KMS-11 (cell line): Measurements from ENCODE around the gene MPO.

Experiments used
- H2AFZ ChIP-seq: fragments of 200-600 bp; sonication (generic); 2 replicates; pipeline ENCODE4 v1.6.1; 2016; ENCODE audit warnings: antibody characterized with exemption, mixed run types, low read depth
- H3K27ac ChIP-seq: fragments of 200-600 bp; sonication (generic); 2 replicates; pipeline ENCODE4 v1.6.1; 2016; ENCODE audit warnings: mild to moderate bottlenecking, mixed run types
- H3K27me3 ChIP-seq: fragments of 200-600 bp; sonication (generic); 2 replicates; pipeline ENCODE4 v1.6.1; 2017; ENCODE audit warnings: mild to moderate bottlenecking, low read depth, mixed run types, moderate library complexity; ENCODE audit not compliant: insufficient read depth
- H3K36me3 ChIP-seq: fragments of 200-600 bp; sonication (generic); 2 replicates; pipeline ENCODE4 v1.6.1; 2017; ENCODE audit warnings: mild to moderate bottlenecking, mixed run types; ENCODE audit not compliant: insufficient read depth
- H3K4me1 ChIP-seq: fragments of 200-600 bp; sonication (generic); 2 replicates; pipeline ENCODE4 v1.6.1; 2016; ENCODE audit warnings: mild to moderate bottlenecking, low read depth, mixed run types; ENCODE audit not compliant: poor library complexity, severe bottlenecking
- H3K4me2 ChIP-seq: fragments of 200-600 bp; sonication (generic); 2 replicates; pipeline ENCODE4 v1.7.0; 2016; ENCODE audit warnings: mild to moderate bottlenecking, mixed run types
- H3K4me3 ChIP-seq: fragments of 200-600 bp; sonication (generic); IDR thresholded peaks from 2 replicates; pipeline ENCODE4 v1.6.1; 2017; ENCODE audit warnings: low read depth, low read length, mixed read lengths; ENCODE audit not compliant: insufficient read depth
- H3K79me2 ChIP-seq: fragments of 200-600 bp; sonication (generic); 2 replicates; pipeline ENCODE4 v1.6.1; 2016; ENCODE audit warnings: low read depth, mixed run types; ENCODE audit not compliant: insufficient read depth
- H3K9ac ChIP-seq: fragments of 200-600 bp; sonication (generic); 2 replicates; pipeline ENCODE4 v1.6.1; 2016; ENCODE audit warnings: mild to moderate bottlenecking, mixed run types
- H4K20me1 ChIP-seq: fragments of 200-600 bp; sonication (generic); 2 replicates; pipeline ENCODE4 v1.6.1; 2016; ENCODE audit warnings: mild to moderate bottlenecking, mixed run types; ENCODE audit not compliant: insufficient read depth
- TF ChIP-seq, protein P1 (sequence below): fragments of 200-600 bp; sonication (generic); conservative IDR thresholded peaks from 2 replicates; pipeline ENCODE4 v1.6.1; 2017; ENCODE audit warnings: low read depth, mild to moderate bottlenecking, antibody characterized with exemption, low read length, moderate library complexity, mixed read lengths

Gene MPO

GRCh38 chr17:58238147-58238634 lies 42.5 kb downstream of the MPO start, which contains the start of gene LPO:
LPO (plus strand) TSS chr17:58238584; CDS start chr17:58242980, 4,396 bp downstream.
- H3K4me3 ChIP-seq = no peak within 1 kb of the TSS
- TF ChIP-seq, protein P1, sequence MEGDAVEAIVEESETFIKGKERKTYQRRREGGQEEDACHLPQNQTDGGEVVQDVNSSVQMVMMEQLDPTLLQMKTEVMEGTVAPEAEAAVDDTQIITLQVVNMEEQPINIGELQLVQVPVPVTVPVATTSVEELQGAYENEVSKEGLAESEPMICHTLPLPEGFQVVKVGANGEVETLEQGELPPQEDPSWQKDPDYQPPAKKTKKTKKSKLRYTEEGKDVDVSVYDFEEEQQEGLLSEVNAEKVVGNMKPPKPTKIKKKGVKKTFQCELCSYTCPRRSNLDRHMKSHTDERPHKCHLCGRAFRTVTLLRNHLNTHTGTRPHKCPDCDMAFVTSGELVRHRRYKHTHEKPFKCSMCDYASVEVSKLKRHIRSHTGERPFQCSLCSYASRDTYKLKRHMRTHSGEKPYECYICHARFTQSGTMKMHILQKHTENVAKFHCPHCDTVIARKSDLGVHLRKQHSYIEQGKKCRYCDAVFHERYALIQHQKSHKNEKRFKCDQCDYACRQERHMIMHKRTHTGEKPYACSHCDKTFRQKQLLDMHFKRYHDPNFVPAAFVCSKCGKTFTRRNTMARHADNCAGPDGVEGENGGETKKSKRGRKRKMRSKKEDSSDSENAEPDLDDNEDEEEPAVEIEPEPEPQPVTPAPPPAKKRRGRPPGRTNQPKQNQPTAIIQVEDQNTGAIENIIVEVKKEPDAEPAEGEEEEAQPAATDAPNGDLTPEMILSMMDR = no peak
- no peak within 1 kb of the TSS for H3K27ac ChIP-seq
- no peaks in the 10 kb centered on the region for H3K36me3 ChIP-seq
- H3K9ac ChIP-seq = no peak within 1 kb of the TSS
- H3K27me3 ChIP-seq = peaks cover 4% of the 10 kb centered on the region
- H3K4me1 ChIP-seq = peaks cover 7% of the 10 kb centered on the region
- H2AFZ ChIP-seq = no peak within 1 kb of the TSS
- no peak within 1 kb of the TSS for H3K4me2 ChIP-seq
- H4K20me1 ChIP-seq = no peaks in the 10 kb centered on the region
- H3K79me2 ChIP-seq = no peaks in the 10 kb centered on the region

DNA sequence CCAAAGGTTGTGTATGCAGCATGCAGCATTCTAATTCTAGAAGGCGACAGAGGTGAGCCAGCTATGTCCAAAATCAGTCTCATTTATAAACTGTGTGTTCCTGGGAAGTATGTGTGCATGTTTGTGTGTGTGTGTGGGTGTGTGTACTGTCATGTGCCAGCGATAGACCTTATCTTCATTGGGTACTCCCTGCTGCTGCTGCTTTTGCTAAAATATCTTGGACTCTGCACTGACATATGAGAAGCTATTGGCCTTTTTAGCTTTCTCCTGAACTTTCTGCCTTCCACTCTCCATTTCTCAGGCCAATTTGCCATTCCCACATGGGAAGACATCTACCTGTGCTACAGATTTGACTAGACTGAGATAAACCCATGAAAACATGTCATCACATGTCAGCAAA lies 44.3 kb downstream of the MPO start:
- no peak overlapping the region for H3K9ac ChIP-seq
- H3K27ac ChIP-seq = no peak overlapping the region
- no peaks in the 10 kb centered on the region for H4K20me1 ChIP-seq
- H3K4me2 ChIP-seq = no peak overlapping the region
- H3K36me3 ChIP-seq = no peaks in the 10 kb centered on the region
- no peak overlapping the region for H3K4me3 ChIP-seq
- TF ChIP-seq, protein P1 = no peak
- H3K79me2 ChIP-seq = no peaks in the 10 kb centered on the region
- no peak overlapping the region for H2AFZ ChIP-seq
- peaks cover 16% of the 10 kb centered on the region for H3K27me3 ChIP-seq
- H3K4me1 ChIP-seq = peaks cover 8% of the 10 kb centered on the region

DNA sequence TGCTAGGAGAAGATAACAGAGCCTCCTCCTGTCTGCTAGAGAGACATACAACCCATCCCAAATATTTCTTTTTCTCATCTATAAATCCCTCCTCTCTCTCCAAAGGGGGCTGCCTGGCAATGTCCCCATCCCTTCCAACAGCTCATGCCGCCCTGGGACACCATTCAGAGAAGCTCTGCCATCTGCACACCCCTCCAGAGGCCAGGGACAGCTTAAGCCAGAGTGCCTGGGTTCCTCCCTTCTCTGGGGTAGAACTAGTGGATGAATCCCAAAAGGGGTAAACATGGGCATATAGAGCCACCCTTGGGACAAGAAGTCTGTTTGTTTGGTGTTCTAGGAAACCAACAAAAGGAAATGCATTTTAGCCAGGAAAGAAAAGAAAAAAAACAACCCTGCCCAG lies 44.9 kb downstream of the MPO start:
- TF ChIP-seq, protein P1 = no peak
- Histone ChIP-seq H2AFZ (no peak overlapping the region), H3K79me2 (no peaks in the 10 kb centered on the region), H3K27ac (no peak overlapping the region), H3K9ac (no peak overlapping the region), H3K4me3 (no peak overlapping the region), H4K20me1 (no peaks in the 10 kb centered on the region), H3K27me3 (peaks cover 17% of the 10 kb centered on the region), H3K4me1 (peaks cover 8% of the 10 kb centered on the region), H3K36me3 (no peaks in the 10 kb centered on the region), H3K4me2 (no peak overlapping the region)

DNA sequence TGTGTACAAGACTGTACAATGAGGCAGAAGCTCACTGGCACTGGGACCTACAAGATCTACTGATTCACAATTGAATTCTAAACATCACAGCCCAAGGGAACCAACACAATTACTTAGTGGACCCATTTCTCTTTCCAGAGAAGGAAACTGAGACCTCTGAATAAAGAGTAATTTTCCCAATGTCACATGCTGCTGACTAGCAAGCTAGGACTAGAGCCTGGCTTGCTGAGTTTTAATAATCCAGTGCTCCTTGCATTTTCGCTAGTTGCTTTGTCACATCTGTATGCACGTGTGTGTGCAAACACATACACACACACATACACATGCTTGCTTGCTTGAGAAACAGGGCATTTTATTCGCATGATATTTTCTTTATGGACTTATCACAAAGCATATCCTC lies 46.2 kb downstream of the MPO start:
- no peaks in the 10 kb centered on the region for H4K20me1 ChIP-seq
- no peak overlapping the region for H3K4me3 ChIP-seq
- H3K4me2 ChIP-seq = no peak overlapping the region
- H2AFZ ChIP-seq = no peak overlapping the region
- no peak overlapping the region for H3K27ac ChIP-seq
- no peaks in the 10 kb centered on the region for H3K79me2 ChIP-seq
- TF ChIP-seq, protein P1 = no peak
- H3K27me3 ChIP-seq = peaks cover 17% of the 10 kb centered on the region; the same call in 1 of the 2 replicates
- H3K36me3 ChIP-seq = no peaks in the 10 kb centered on the region
- peaks cover 8% of the 10 kb centered on the region for H3K4me1 ChIP-seq
- H3K9ac ChIP-seq = no peak overlapping the region
